Activated T-cell treated with anti-CD3 and anti-CD28 coated beads for 1 hour (primary cell): Measurements from ENCODE around the gene SF3B3.
"Not testable (repeated sequence)": the region's sequence is repeated elsewhere in the genome, so short reads cannot be mapped to it uniquely, and the experiment has no call there.

Experiments used
- DNase-seq: peaks from one replicate; pipeline ENCODE4 v3.0.0-alpha.2; 2020; ENCODE audit warnings: low read depth

The SF3B3 gene

GRCh38 chr16:70568601-70569237, 45.1 kb downstream of the SF3B3 start:
- DNase-seq, result no peak

GRCh38 chr16:70569752-70570151, 46.1 kb downstream of the SF3B3 start:
- no peak for DNase-seq

DNA sequence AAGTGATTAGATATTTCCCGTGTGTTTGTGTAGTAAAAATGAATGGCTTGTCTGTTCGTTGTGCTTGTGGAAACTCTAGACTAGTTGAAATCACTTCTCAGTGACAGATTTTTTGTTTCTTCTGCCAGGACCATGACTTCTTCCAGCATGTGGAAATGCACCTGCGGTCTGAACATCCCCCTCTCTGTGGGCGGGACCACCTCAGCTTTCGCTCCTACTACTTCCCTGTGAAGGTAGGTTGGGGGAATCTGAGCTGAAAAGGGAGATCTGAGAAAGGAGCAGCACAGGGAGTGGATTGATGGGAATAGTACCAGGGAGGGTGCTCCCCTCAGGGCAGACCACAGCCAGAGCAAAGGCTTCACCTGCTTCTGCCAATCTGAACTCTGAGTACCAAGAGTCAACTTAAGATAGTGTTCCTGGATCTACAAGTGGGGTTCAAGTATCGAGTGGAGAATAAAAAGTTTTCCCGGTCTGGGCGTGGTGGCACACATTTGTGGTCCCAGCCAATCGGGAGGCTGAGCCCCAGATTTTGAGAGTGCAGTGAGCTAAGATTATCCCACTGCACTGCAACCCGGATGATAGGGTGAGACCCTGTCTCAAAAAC, 47.5 kb downstream of the SF3B3 start:
- DNase-seq, result no peak

GRCh38 chr16:70571623-70572022, 48.0 kb downstream of the SF3B3 start:
- DNase-seq, result no peak

GRCh38 chr16:70572050-70572925, 48.7 kb downstream of the SF3B3 start:
- no peak for DNase-seq

GRCh38 chr16:70572926-70573270, 49.3 kb downstream of the SF3B3 start:
- DNase-seq, result no peak

GRCh38 chr16:70573451-70574121, 50.0 kb downstream of the SF3B3 start:
- DNase-seq, result no peak

- no peak for DNase-seq
These were observed 51.1 kb downstream of the SF3B3 start for GRCh38 chr16:70574595-70575271.

GRCh38 chr16:70575376-70575775, 51.8 kb downstream of the SF3B3 start:
- no peak for DNase-seq

DNA sequence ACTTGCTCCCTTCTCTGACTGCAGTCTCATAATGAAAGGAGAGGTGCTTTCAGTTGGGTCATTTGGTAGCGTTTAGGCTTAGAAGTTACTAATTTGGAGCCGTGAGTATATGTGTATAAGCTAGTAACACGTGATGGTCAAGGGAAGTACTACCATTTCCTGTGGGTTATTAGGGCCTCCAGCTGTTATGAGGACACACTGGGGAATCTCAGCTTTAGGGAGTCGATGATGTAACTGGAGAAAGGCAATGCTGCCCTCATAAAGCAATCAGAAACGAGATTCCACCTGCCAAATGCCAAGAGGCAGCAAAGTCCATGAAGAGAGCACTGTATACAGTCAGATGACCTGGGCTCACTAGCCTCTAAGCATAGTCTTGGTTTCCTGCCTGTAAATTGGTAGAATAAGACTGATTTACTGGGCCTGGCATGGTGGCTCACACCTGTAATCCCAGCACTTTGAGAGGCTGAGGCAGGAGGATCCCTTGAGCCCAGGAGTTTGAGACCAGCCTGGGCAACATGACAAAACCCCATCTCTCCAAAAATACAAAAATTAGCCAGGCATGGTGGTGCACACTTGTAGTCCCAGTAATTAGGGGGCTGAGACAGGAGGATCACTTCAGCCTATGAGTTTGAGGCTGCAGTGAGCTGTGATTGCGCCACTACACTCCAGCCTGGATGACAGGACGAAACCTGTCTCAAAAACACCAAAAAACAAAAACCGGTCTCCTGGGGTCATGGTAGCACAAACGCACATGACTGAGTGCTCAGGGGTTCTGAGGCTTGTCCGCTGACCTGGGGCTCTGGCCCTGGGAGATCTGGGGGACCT, 53.0 kb downstream of the SF3B3 start:
- no peak for DNase-seq

- no peak for DNase-seq
These were observed 53.7 kb downstream of the SF3B3 start for GRCh38 chr16:70577256-70577698.

DNA sequence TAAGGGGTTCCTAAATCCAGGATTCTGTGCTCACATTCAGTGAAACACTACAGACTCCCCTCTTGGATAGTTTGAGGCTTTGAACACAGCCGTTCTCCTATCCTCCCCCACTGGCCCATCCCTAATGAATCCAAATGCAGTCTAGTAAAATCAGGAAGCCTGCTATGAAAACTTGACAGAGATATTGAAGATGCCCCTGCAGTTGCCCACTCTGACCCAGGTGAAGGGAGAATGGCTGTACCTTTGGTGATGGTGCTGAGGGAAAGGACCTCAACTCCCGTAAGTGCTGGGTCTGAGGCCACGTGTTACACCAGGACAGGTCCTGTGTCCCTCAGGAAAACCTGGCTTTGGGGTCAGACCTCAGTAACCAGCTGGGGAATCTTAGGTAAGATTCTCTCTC, 54.4 kb downstream of the SF3B3 start:
- no peak for DNase-seq

DNA sequence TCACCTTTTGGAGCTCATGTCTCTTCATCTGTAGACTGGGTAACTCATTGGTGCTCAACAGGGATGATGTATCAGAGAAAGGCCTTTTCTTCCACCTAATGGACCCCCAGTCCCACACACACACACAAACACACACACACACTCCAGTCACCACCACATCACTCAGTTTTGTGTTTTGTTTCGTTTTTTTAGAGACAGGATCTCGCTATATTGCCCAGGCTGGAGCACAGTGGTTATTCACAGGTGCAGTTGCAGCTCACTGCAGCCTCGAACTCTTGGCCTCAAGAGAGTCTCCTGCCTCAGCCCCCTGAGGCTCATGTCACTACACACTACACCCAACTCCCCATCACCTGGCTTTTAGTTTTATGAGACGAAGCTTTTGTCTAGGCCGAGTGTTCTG, 55.6 kb downstream of the SF3B3 start:
- no peak for DNase-seq

DNA sequence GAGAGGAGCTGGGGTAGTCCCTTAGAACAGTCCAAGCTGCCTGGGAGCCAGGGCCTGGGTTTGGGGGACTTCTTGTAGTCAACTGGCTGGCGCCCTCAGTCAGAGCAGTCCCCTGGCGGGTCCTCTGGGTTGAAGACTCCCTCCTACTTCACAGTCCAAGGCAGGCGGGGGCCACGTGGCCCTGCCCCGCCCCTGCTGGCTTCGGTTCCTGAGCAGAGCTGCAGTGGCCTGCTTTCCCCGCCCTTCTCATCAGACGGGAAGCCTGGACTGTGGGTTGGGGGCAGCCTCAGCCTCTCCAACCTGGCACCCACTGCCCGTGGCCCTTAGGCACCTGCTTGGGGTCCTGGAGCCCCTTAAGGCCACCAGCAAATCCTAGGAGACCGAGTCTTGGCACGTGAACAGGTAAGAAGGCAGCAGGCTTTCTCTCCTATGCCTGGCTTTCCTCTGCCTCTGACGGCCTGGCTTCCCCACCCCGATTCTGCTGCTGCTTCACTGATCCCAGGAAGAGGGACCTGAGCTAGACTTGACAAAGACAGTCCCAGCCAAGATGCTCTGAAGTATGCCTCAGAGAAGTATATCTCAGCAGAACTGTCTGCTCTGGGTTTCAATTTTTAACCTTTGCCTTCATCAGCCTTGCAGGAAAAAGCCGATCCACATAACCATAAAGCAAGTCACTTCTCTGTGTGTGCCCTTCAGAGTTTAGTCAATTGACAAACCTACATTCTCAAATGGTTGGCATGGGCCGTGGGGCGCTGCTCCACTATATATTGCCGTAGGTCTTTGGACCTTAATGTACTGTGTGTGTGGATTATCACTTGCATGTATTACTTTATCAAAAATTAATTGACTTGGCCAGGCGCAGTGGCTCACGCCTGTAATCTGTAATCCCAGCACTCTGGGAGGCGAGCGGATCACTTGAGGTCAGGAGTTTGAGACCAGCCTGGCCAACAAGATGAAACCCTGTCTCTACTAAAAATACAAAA, 56.3 kb downstream of the SF3B3 start:
- DNase-seq, result no peak

GRCh38 chr16:70582280-70582978, 58.8 kb downstream of the SF3B3 start:
- no peak for DNase-seq

DNA sequence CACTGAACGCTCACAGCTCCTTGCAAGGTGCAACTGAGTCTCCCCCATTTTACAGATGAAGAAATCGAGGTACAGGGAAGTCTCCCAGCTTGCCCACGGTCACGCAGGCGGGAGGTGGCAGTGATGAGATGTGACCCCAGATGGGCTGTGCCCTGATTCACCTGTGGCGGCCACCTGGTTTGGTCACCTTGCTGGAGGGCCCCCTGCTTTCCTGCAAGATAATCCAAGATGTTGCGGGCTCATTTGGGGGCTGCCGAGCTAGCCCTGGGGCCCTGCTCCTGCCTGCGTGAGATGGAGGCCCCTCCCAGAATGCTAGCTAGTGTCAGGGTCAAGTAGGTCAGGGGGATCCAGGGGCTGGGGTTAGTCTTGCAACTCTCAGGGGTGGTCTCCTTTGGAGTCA, 63.1 kb downstream of the SF3B3 start:
- no peak for DNase-seq

GRCh38 chr16:70588565-70588964, 64.9 kb downstream of the SF3B3 start:
- DNase-seq, result no peak

DNA sequence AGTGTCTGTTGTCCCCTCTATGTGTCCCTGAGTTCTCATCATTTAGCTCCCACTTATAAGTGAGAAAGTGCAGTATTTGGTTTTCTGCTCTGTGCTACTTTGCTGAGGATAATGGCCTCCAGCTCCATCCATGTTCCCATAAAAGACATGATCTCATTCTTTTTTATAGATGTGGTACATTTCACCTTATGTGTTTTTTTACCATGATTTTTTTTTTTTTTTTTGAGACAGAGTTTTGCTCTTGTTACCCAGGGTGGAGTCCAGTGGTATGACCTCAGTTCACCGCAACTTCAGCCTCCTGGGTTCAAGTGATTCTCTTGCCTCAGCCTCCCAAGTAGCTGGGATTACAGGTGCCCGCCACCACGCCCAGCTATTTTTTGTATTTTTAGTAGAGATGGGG, 65.8 kb downstream of the SF3B3 start:
- not testable (repeated sequence) for DNase-seq

DNA sequence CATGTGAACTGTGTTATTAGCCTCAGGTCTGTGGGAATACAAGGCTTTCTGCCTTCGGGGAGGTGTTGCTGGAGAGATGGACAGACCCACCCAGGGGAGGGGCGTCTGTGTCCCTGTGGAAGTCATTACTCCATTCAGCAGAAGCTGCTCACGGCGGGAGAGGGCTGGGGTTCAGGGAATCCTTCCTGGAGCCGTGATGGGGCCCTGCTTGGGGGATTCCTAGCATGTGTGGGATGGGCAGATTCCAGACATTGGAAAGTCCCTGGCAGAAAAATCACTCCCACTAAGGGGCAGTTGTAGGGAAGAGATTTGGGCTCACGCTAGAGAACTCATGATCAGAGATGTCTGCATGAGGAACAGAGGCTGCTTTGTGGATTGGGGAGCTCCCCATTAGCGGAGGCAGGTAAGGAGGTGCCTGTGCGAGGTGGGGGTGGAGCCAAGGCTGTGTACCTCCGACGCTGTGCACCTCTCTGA, 66.4 kb downstream of the SF3B3 start:
- no peak for DNase-seq
